IPS-NIHi7 (cell line): ENCODE results near the gene PILRA.
"Not testable (repeated sequence)": the region's sequence is repeated elsewhere in the genome, so short reads cannot be mapped to it uniquely, and the experiment has no call there.

Experiments used
- DNase-seq: peaks from one replicate; pipeline ENCODE4 v3.0.0; 2012; ENCODE audit warnings: mixed read lengths; ENCODE audit errors: extremely low spot score

Gene PILRA

GRCh38 chr7:100373261-100373831, at the start of gene PILRA:
TSS of gene PILRA (plus strand) at chr7:100373487. CDS start at chr7:100373657, 170 bp downstream.
- no peak for DNase-seq

GRCh38 chr7:100324194-100324593, 49.1 kb upstream of the PILRA start:
- DNase-seq = not testable (repeated sequence)

GRCh38 chr7:100325671-100326070, 47.6 kb upstream of the PILRA start:
- DNase-seq = not testable (repeated sequence)

GRCh38 chr7:100326914-100327313, 46.4 kb upstream of the PILRA start:
- not testable (repeated sequence) for DNase-seq

- peak; percentile 77 for DNase-seq
Observed at GRCh38 chr7:100335566-100336466, 37.5 kb upstream of the PILRA start.

GRCh38 chr7:100338083-100338696, 35.1 kb upstream of the PILRA start:
- not testable (repeated sequence) for DNase-seq

GRCh38 chr7:100341286-100341685, 32.0 kb upstream of the PILRA start:
- not testable (repeated sequence) for DNase-seq

GRCh38 chr7:100342765-100343164, 30.5 kb upstream of the PILRA start:
- DNase-seq = no peak

- DNase-seq = not testable (repeated sequence)
Observed at GRCh38 chr7:100344124-100344559, 29.1 kb upstream of the PILRA start.

GRCh38 chr7:100344560-100345287, 28.6 kb upstream of the PILRA start:
- not testable (repeated sequence) for DNase-seq

GRCh38 chr7:100345288-100345672, 28.0 kb upstream of the PILRA start:
- DNase-seq = not testable (repeated sequence)

- DNase-seq = no peak
Observed at GRCh38 chr7:100346921-100347320, 26.4 kb upstream of the PILRA start.

- DNase-seq = no peak
Observed at GRCh38 chr7:100348805-100349204, 24.5 kb upstream of the PILRA start.

- no peak for DNase-seq
Observed at GRCh38 chr7:100349757-100350156, 23.5 kb upstream of the PILRA start.

- no peak for DNase-seq
Observed at GRCh38 chr7:100351657-100352058, 21.6 kb upstream of the PILRA start.

- DNase-seq = not testable (repeated sequence)
Observed at GRCh38 chr7:100352230-100352781, 21.0 kb upstream of the PILRA start.

GRCh38 chr7:100352984-100353684, 20.2 kb upstream of the PILRA start:
- DNase-seq = no peak

- DNase-seq = no peak
Observed at GRCh38 chr7:100353685-100354330, 19.5 kb upstream of the PILRA start.

GRCh38 chr7:100356416-100357068, 16.7 kb upstream of the PILRA start:
- no peak for DNase-seq

- no peak for DNase-seq
Observed at GRCh38 chr7:100357131-100357561, 16.1 kb upstream of the PILRA start.
